Measurements from ENCODE around the gene IGSF5. TPM values are rescaled to one million over a fixed set of nuclear protein-coding genes. Genes with fewer than 3 reads are reported as not detected.

The IGSF5 gene
- total and polyA plus RNA-seq, 4 donors, result 0.03 to 0.08 TPM; not detected in 2

DNA sequence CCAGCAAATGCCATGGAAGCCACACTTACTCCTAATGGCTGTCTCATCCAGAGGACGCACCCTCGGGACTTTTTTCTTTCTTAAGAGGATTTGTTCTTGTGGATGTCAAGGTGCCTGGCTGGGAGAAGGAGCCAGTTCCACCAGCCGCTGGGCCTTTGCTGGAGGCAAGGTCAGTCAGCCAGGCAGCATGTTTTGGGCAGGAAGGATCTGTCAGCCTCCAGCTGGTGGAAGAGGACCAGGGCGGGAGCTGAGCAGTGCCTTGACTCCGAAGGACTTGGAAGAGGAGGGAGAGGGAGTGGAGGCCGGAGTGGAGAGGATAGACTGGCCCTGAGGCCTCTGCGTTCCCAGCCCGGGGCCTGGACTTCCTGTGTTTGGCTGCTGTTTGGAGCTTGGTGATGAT, 5.7 kb downstream of the IGSF5 start:
- no peak for DNase-seq (ENCODE audit: low spot score)
- Histone ChIP-seq H3K36me3 (ENCODE audit: control insufficient read depth in 4 of 4, insufficient read depth in 3 of 4, low read depth in 1 of 4, low read length in 3 of 4) (no peaks in the 10 kb centered on the region), H3K9me3 (ENCODE audit: control insufficient read depth in 4 of 4, low read length in 3 of 4) (peaks cover 0 to 2% (median under 1%) of the 10 kb centered on the region in 4 donors), H3K9ac (ENCODE audit: low read depth in 1 of 2, low read length in 2 of 2) (no peak overlapping the region), H3K4me1 (ENCODE audit: control insufficient read depth in 4 of 4, insufficient read depth in 4 of 4, low read length in 3 of 4) (no peaks in the 10 kb centered on the region), H3K27ac (ENCODE audit: low read depth in 1 of 2, low read length in 2 of 2) (no peak overlapping the region), H3K27me3 (ENCODE audit: control insufficient read depth in 4 of 4, insufficient read depth in 4 of 4, low read length in 3 of 4) (peaks cover 0 to 3% (median 0%) of the 10 kb centered on the region in 4 donors), H3K4me3 (ENCODE audit: low read depth in 1 of 3, low read length in 3 of 3) (no peak overlapping the region)
- TF ChIP-seq, protein P1, sequence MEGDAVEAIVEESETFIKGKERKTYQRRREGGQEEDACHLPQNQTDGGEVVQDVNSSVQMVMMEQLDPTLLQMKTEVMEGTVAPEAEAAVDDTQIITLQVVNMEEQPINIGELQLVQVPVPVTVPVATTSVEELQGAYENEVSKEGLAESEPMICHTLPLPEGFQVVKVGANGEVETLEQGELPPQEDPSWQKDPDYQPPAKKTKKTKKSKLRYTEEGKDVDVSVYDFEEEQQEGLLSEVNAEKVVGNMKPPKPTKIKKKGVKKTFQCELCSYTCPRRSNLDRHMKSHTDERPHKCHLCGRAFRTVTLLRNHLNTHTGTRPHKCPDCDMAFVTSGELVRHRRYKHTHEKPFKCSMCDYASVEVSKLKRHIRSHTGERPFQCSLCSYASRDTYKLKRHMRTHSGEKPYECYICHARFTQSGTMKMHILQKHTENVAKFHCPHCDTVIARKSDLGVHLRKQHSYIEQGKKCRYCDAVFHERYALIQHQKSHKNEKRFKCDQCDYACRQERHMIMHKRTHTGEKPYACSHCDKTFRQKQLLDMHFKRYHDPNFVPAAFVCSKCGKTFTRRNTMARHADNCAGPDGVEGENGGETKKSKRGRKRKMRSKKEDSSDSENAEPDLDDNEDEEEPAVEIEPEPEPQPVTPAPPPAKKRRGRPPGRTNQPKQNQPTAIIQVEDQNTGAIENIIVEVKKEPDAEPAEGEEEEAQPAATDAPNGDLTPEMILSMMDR (IDR thresholded peaks at IDR 0.05; ENCODE audit: low read depth, low read length, missing input control), result no peak
- TF ChIP-seq TAF1 (conservative IDR thresholded peaks at IDR 0.05), result no peak
- TF ChIP-seq HNF4G (IDR thresholded peaks at IDR 0.05), result no peak
- WGBS, result 72% methylated on average over 8 of the region's 8 CpGs

DNA sequence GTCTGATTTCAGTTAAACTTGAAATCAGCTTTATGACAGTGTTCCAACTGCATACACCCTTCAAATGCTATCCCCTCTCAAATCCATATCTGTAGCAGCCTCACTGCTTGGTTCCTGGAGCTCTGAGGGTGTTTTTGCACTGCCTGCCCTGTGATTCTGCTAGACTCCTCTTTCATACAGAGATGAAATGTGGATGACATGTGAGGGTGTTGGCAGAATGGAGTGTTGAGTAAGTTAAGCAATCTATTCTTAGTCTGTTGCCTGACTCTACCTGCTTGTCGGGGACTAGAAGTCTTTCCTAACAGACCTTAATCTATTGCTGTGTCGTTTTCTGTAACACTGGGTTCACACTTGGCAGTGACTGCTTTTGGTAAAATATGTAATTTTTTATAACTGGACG, 9.8 kb downstream of the IGSF5 start:
- Histone ChIP-seq H3K36me3 (ENCODE audit: control insufficient read depth in 4 of 4, insufficient read depth in 3 of 4, low read depth in 1 of 4, low read length in 3 of 4) (no peaks in the 10 kb centered on the region), H3K27me3 (ENCODE audit: control insufficient read depth in 4 of 4, insufficient read depth in 4 of 4, low read length in 3 of 4) (no peaks in the 10 kb centered on the region), H3K4me3 (ENCODE audit: low read depth in 1 of 3, low read length in 3 of 3) (no peak overlapping the region), H3K27ac (ENCODE audit: low read depth in 1 of 2, low read length in 2 of 2) (no peak overlapping the region), H3K4me1 (ENCODE audit: control insufficient read depth in 4 of 4, insufficient read depth in 4 of 4, low read length in 3 of 4) (no peaks in the 10 kb centered on the region), H3K9me3 (ENCODE audit: control insufficient read depth in 4 of 4, low read length in 3 of 4) (peaks cover 0 to 2% (median under 1%) of the 10 kb centered on the region in 4 donors), H3K9ac (ENCODE audit: low read depth in 1 of 2, low read length in 2 of 2) (no peak overlapping the region)
- TF ChIP-seq NR2F2 (IDR thresholded peaks at IDR 0.05) (no peak), HNF4G (IDR thresholded peaks at IDR 0.05) (no peak), GABPA (IDR thresholded peaks at IDR 0.05 in 1 of 2, conservative IDR thresholded peaks at IDR 0.05 in 1 of 2) (no peak), SP1 (IDR thresholded peaks at IDR 0.05) (no peak), EGR1 (IDR thresholded peaks at IDR 0.05; ENCODE audit: low read depth in 2 of 2) (no peak), FOXA2 (IDR thresholded peaks at IDR 0.05) (no peak), HNF4A (conservative IDR thresholded peaks at IDR 0.05) (no peak), YY1 (IDR thresholded peaks at IDR 0.05) (no peak), RXRA (IDR thresholded peaks at IDR 0.05) (no peak)
- TF ChIP-seq, protein P1 (IDR thresholded peaks at IDR 0.05; ENCODE audit: low read depth, low read length, missing input control), result no peak
- TF ChIP-seq, protein P2, sequence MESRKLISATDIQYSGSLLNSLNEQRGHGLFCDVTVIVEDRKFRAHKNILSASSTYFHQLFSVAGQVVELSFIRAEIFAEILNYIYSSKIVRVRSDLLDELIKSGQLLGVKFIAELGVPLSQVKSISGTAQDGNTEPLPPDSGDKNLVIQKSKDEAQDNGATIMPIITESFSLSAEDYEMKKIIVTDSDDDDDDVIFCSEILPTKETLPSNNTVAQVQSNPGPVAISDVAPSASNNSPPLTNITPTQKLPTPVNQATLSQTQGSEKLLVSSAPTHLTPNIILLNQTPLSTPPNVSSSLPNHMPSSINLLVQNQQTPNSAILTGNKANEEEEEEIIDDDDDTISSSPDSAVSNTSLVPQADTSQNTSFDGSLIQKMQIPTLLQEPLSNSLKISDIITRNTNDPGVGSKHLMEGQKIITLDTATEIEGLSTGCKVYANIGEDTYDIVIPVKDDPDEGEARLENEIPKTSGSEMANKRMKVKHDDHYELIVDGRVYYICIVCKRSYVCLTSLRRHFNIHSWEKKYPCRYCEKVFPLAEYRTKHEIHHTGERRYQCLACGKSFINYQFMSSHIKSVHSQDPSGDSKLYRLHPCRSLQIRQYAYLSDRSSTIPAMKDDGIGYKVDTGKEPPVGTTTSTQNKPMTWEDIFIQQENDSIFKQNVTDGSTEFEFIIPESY (IDR thresholded peaks at IDR 0.05), result no peak
- TF ChIP-seq, protein P3, sequence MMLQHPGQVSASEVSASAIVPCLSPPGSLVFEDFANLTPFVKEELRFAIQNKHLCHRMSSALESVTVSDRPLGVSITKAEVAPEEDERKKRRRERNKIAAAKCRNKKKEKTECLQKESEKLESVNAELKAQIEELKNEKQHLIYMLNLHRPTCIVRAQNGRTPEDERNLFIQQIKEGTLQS (IDR thresholded peaks at IDR 0.05), result no peak
- DNase-seq (ENCODE audit: low spot score), result no peak
- WGBS, result 53% methylated on average over 3 of the region's 3 CpGs
